HepG2 (cell line): ENCODE measurements around the gene PDLIM7. TPM values are rescaled to one million over a fixed set of nuclear protein-coding genes. Genes with fewer than 3 reads are reported as not detected.
A peak's percentile ranks its signal among the peaks of the same experiment; 100 is the strongest.

ENCODE experiments used
- ATAC-seq: fragments of 200-7000 bp; cut with Tn5 transposase; 3 replicates; pipeline ENCODE4 v1.9.1; 2020; ENCODE audit warnings: mild to moderate bottlenecking, moderate library complexity
- BruUV-seq: library from RNA; stranded (reverse); fragments of 400-500 nt; replicated peaks from 2 replicates; lab custom pipeline; 2021; lab: Mats Ljungman, UMichigan
- CTCF ChIA-PET: fragments of 300-600 bp; formaldehyde crosslinking; extraction: SDS; loops from one replicate; lab custom pipeline; 2021; ENCODE audit warnings: low total read pairs, inconsistent platforms, low intra/inter-chr PET ratio; lab: Yijun Ruan, JAX
- POLR2A ChIA-PET: fragments of 350-600 bp; sonication (Branson Sonifier 250); formaldehyde crosslinking; loops from one replicate; lab custom pipeline; 2020; ENCODE audit warnings: antibody characterized with exemption, inconsistent platforms; lab: Yijun Ruan, JAX
- DNase-seq: peaks from one replicate; pipeline ENCODE4 v3.0.0-alpha.2; 2015; ENCODE audit warnings: low spot score
- FAIRE-seq: peaks from 3 replicates; lab custom pipeline; 2011; peaks lifted over from hg19 to GRCh38; lab: Jason Lieb, UNC
- H2AFZ ChIP-seq: one replicate; pipeline ENCODE4 v1.6.1; 2011; ENCODE audit warnings: low read length, inconsistent platforms
- H3K27ac ChIP-seq: fragments of 300-600 bp; 3 replicates; pipeline ENCODE4 v1.8.0; 2011; ENCODE audit warnings: mixed run types, mild to moderate bottlenecking, mixed read lengths, low read length, inconsistent platforms; ENCODE audit not compliant: insufficient read depth; ENCODE audit errors: extremely low read length
- H3K27me3 ChIP-seq, 2 experiments: fragments of 200-600 bp in 1 of 2; 2 replicates in 1 of 2; 3 replicates in 1 of 2; pipeline versions ENCODE4 v1.6.0 to v1.8.0; 2011; ENCODE audit warnings: low read length in 2 of 2, mild to moderate bottlenecking in 2 of 2, moderate library complexity in 2 of 2, inconsistent platforms in 1 of 2; ENCODE audit not compliant: insufficient read depth in 2 of 2, control insufficient read depth in 1 of 2
- H3K36me3 ChIP-seq, 2 experiments: fragments of 200-600 bp in 1 of 2; replicated peaks in 1 of 2; 2 replicates in 1 of 2; 3 replicates in 1 of 2; pipeline versions ENCODE4 v1.5.1 to v1.8.0; 2011; ENCODE audit warnings: low read length in 2 of 2, inconsistent platforms in 1 of 2; ENCODE audit not compliant: insufficient read depth in 2 of 2, control insufficient read depth in 1 of 2
- H3K4me1 ChIP-seq: 2 replicates; pipeline ENCODE4 v1.5.1; 2012; ENCODE audit warnings: low read length, inconsistent platforms; ENCODE audit not compliant: insufficient read depth
- H3K4me2 ChIP-seq: 2 replicates; pipeline ENCODE4 v1.6.0; 2011; ENCODE audit warnings: low read depth, low read length, inconsistent platforms
- H3K4me3 ChIP-seq, 3 experiments: fragments of 200-600 bp in 1 of 3; sonication (generic), shearing (Covaris generic) in 1 of 3; replicated peaks in 1 of 3; 2 replicates each; pipeline ENCODE4 v1.5.1; 2011 to 2016; ENCODE audit warnings: low read length in 3 of 3, inconsistent platforms in 2 of 3, low read depth in 2 of 3, mild to moderate bottlenecking in 2 of 3, control low read depth in 1 of 3, mixed read lengths in 1 of 3; ENCODE audit not compliant: insufficient read depth in 1 of 3
- H3K79me2 ChIP-seq: one replicate; pipeline ENCODE4 v1.6.1; 2011; ENCODE audit warnings: low read length, inconsistent platforms; ENCODE audit not compliant: insufficient read depth
- H3K9ac ChIP-seq: 2 replicates; pipeline ENCODE4 v1.6.0; 2011; ENCODE audit warnings: mild to moderate bottlenecking, low read depth, low read length, inconsistent platforms; ENCODE audit not compliant: insufficient read depth
- H3K9me3 ChIP-seq: 2 replicates; pipeline ENCODE4 v1.5.1; 2012; ENCODE audit warnings: mild to moderate bottlenecking, low read length
- H4K20me1 ChIP-seq: 2 replicates; pipeline ENCODE4 v1.6.0; 2011; ENCODE audit warnings: inconsistent platforms, mild to moderate bottlenecking, low read length, moderate library complexity; ENCODE audit not compliant: insufficient read depth
- AGO1 ChIP-seq: fragments of 200-400 bp; formaldehyde crosslinking; IDR thresholded peaks from 2 replicates; pipeline ENCODE4 v1.6.1; 2017; ENCODE audit warnings: mild to moderate bottlenecking, low read depth, low read length, moderate library complexity; ENCODE audit not compliant: poor library complexity, severe bottlenecking
- AGO2 ChIP-seq: fragments of 200-400 bp; formaldehyde crosslinking; optimal IDR thresholded peaks from 2 replicates; pipeline ENCODE3; 2017; ENCODE audit warnings: mild to moderate bottlenecking, low read depth, low read length, moderate library complexity
- BRCA1 ChIP-seq: sonication (generic); formaldehyde crosslinking; IDR thresholded peaks from 2 replicates; pipeline ENCODE4 v1.4.0; 2020; ENCODE audit warnings: missing genetic modification reagents
- IKZF5 ChIP-seq: IDR thresholded peaks from 2 replicates; pipeline ENCODE4 v1.6.1; 2018; ENCODE audit warnings: missing genetic modification reagents, mild to moderate bottlenecking, missing compliant biosample characterization
- NONO ChIP-seq, 2 experiments: fragments of 450-650 bp in 1 of 2; sonication (generic) in 1 of 2; formaldehyde crosslinking in 1 of 2; IDR thresholded peaks in 1 of 2; conservative IDR thresholded peaks in 1 of 2; 2 replicates each; pipeline versions ENCODE4 v1.6.1 to v1.8.0; 2017 to 2022; ENCODE audit warnings: mild to moderate bottlenecking in 1 of 2, missing genetic modification reagents in 1 of 2, moderate library complexity in 1 of 2
- POLR2G ChIP-seq: fragments of 200-400 bp; formaldehyde crosslinking; IDR thresholded peaks from 2 replicates; pipeline ENCODE4 v1.6.1; 2018; ENCODE audit warnings: mild to moderate bottlenecking, low read depth, low read length, moderate library complexity
- RBFOX2 ChIP-seq: fragments of 200-400 bp; formaldehyde crosslinking; IDR thresholded peaks from 2 replicates; pipeline ENCODE4 v1.6.1; 2017; ENCODE audit warnings: low read depth, mild to moderate bottlenecking, low read length
- STAT5B ChIP-seq: sonication (generic); formaldehyde crosslinking; IDR thresholded peaks from 2 replicates; pipeline ENCODE4 v1.4.0; 2020; ENCODE audit warnings: missing genetic modification reagents
- SYNCRIP ChIP-seq: fragments of 200-400 bp; formaldehyde crosslinking; IDR thresholded peaks from 2 replicates; pipeline ENCODE4 v1.6.1; 2018; ENCODE audit warnings: mild to moderate bottlenecking, low read depth, low read length; ENCODE audit not compliant: insufficient read depth
- TBX2 ChIP-seq: sonication (generic); formaldehyde crosslinking; IDR thresholded peaks from 2 replicates; pipeline ENCODE4 v1.5.0; 2020; ENCODE audit warnings: missing genetic modification reagents, mild to moderate bottlenecking, borderline replicate concordance
- ZNF850 ChIP-seq: sonication (generic); formaldehyde crosslinking; conservative IDR thresholded peaks from 2 replicates; pipeline ENCODE4 v1.9.0; 2021; ENCODE audit warnings: mild to moderate bottlenecking, missing genetic modification reagents
- WGBS: methylation state at CpG from one replicate; pipeline ENCODE4 v1.1.6; 2017; ENCODE audit warnings: low lambda C conversion rate; 5-methylcytosine and 5-hydroxymethylcytosine counted together
- in situ Hi-C: cut with HindIII; loops from 2 replicates; pipeline ENCODE4 v1.10.0; 2017; ENCODE audit warnings: low pct_unique_long_range_greater_than_20kb; ENCODE audit not compliant: extremely low pct_ligation_motif_present
- intact Hi-C: fragments of 100-400 bp; cut with micrococcal nuclease; formaldehyde crosslinking; loops from one replicate; pipeline ENCODE4 v1.10.0; 2022; ENCODE audit not compliant: unreplicated experiment
- polyA plus RNA-seq, 8 experiments: library from polyadenylated mRNA; depleted of rRNA in 3 of 8; stranded (reverse) in 7 of 8; unstranded in 1 of 8; fragments of >200 nt; fragmentation: Illumina TruSeq in 4 of 8; extraction: Trizol in 4 of 8; gene quantifications; 2 replicates each; pipeline versions ENCODE4 v1.2.1 to v1.2.3, GENCODE V29; 2011 to 2016; ENCODE audit warnings: low read depth in 4 of 8, missing spikeins in 1 of 8, mixed read lengths in 1 of 8; ENCODE audit not compliant: insufficient read depth in 1 of 8
- total RNA-seq, 5 experiments: library from RNA; depleted of rRNA; stranded (reverse); fragments of >200 nt; fragmentation: Illumina TruSeq; extraction: Trizol; gene quantifications; 2 replicates each; pipeline ENCODE4 v1.2.3, GENCODE V29; 2016; ENCODE audit warnings: low read depth in 1 of 5
- TF ChIP-seq, protein P1 (sequence below), 2 experiments: sonication (generic) in 1 of 2; formaldehyde crosslinking in 1 of 2; IDR thresholded peaks; 2 replicates each; pipeline versions ENCODE4 v1.5.1 to v1.6.1; 2011 to 2020; ENCODE audit warnings: borderline replicate concordance in 1 of 2, low read depth in 1 of 2, low read length in 1 of 2, mild to moderate bottlenecking in 1 of 2, missing genetic modification reagents in 1 of 2, moderate library complexity in 1 of 2
- TF ChIP-seq, protein P2 (sequence below): sonication (generic); formaldehyde crosslinking; IDR thresholded peaks from 2 replicates; pipeline ENCODE4 v1.5.0; 2020; ENCODE audit warnings: mild to moderate bottlenecking, missing genetic modification reagents
- TF ChIP-seq, protein P3 (sequence below): sonication (generic); formaldehyde crosslinking; IDR thresholded peaks from 2 replicates; pipeline ENCODE4 v1.5.0; 2020; ENCODE audit warnings: mild to moderate bottlenecking, missing genetic modification reagents

Gene PDLIM7
- total and polyA plus RNA-seq, 2 of the 13 experiments (the other 11 are each of a cell fraction or from before 2014, with no cell fraction given) = 21.1 to 31.3 TPM

GRCh38 chr5:177442066-177442826, 55.2 kb downstream of the PDLIM7 start:
- Histone ChIP-seq H3K4me3 (no peak overlapping the region), H3K4me2 (no peak overlapping the region), H3K79me2 (no peaks in the 10 kb centered on the region), H3K27ac (no peak overlapping the region), H4K20me1 (peaks cover 2% of the 10 kb centered on the region; the same call in 1 of the 2 replicates), H2AFZ (no peak overlapping the region), H3K4me1 (peaks cover 27% of the 10 kb centered on the region), H3K9ac (no peak overlapping the region), H3K9me3 (no peaks in the 10 kb centered on the region), H3K36me3 (peaks cover 5 to 14% of the 10 kb centered on the region in 2 experiments; a peak in 4 of 5 replicates), H3K27me3 (no peaks in the 10 kb centered on the region)
- BruUV-seq = no TSS peak
- CTCF ChIA-PET = no interaction called here
- intact Hi-C loops = no loop called here
- POLR2A ChIA-PET = interaction anchor here (1.3 to 2.0 kb wide), 4 partner anchors 12 to 17 kb away, joined by 3 to 8 read pairs (median 4); partner anchors contain the start of gene GRK6
- ATAC-seq (no peak), DNase-seq (no peak), FAIRE-seq (no peak)
- over 99% methylated on average over 12 of the region's 20 CpGs for WGBS
- in situ Hi-C loops = no loop called here
- TF ChIP-seq BRCA1 (CRISPR knock-in tag) (no peak), STAT5B (CRISPR knock-in tag) (no peak), NONO (IDR thresholded peaks at IDR 0.05) (no peak), NONO (CRISPR knock-in tag; conservative IDR thresholded peaks at IDR 0.05) (0 out of 2 replicates have a peak, but pooled peaks have one; percentile 13), SYNCRIP (no peak), ZNF850 (CRISPR knock-in tag) (no peak), IKZF5 (CRISPR knock-in tag) (no peak), TBX2 (CRISPR knock-in tag) (0 out of 2 replicates have a peak, but pooled peaks have one; percentile 5), AGO1 (peak; percentile 97), POLR2G (peak; percentile 14; the same call in 1 of the 2 replicates), RBFOX2 (peak; percentile 52; the same call in 1 of the 2 replicates), AGO2 (peak; percentile 88)
- TF ChIP-seq, protein P1, sequence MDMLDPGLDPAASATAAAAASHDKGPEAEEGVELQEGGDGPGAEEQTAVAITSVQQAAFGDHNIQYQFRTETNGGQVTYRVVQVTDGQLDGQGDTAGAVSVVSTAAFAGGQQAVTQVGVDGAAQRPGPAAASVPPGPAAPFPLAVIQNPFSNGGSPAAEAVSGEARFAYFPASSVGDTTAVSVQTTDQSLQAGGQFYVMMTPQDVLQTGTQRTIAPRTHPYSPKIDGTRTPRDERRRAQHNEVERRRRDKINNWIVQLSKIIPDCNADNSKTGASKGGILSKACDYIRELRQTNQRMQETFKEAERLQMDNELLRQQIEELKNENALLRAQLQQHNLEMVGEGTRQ (IDR thresholded peaks at IDR 0.05; ENCODE audit: low read depth, low read length) = no peak
- TF ChIP-seq, protein P1 (CRISPR knock-in tag; IDR thresholded peaks at IDR 0.05; ENCODE audit: borderline replicate concordance) = no peak
- TF ChIP-seq, protein P2, sequence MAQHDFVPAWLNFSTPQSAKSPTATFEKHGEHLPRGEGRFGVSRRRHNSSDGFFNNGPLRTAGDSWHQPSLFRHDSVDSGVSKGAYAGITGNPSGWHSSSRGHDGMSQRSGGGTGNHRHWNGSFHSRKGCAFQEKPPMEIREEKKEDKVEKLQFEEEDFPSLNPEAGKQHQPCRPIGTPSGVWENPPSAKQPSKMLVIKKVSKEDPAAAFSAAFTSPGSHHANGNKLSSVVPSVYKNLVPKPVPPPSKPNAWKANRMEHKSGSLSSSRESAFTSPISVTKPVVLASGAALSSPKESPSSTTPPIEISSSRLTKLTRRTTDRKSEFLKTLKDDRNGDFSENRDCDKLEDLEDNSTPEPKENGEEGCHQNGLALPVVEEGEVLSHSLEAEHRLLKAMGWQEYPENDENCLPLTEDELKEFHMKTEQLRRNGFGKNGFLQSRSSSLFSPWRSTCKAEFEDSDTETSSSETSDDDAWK (CRISPR knock-in tag) = no peak
- TF ChIP-seq, protein P3, sequence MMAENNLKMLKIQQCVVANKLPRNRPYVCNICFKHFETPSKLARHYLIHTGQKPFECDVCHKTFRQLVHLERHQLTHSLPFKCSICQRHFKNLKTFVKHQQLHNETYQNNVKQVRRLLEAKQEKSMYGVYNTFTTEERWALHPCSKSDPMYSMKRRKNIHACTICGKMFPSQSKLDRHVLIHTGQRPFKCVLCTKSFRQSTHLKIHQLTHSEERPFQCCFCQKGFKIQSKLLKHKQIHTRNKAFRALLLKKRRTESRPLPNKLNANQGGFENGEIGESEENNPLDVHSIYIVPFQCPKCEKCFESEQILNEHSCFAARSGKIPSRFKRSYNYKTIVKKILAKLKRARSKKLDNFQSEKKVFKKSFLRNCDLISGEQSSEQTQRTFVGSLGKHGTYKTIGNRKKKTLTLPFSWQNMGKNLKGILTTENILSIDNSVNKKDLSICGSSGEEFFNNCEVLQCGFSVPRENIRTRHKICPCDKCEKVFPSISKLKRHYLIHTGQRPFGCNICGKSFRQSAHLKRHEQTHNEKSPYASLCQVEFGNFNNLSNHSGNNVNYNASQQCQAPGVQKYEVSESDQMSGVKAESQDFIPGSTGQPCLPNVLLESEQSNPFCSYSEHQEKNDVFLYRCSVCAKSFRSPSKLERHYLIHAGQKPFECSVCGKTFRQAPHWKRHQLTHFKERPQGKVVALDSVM (CRISPR knock-in tag) = no peak
